ENCODE measurements around the gene BPIFB3. TPM values are rescaled to one million over a fixed set of nuclear protein-coding genes. Genes with fewer than 3 reads are reported as not detected.

BPIFB3 gene
- total RNA-seq, 1 experiment from 2014 or later = not detected

- Histone ChIP-seq H4K20me1 (ENCODE audit: insufficient read depth, low read depth, low read length) (no peaks in the 10 kb centered on the region), H3K79me2 (ENCODE audit: low read length) (no peaks in the 10 kb centered on the region), H3K36me3 (ENCODE audit: insufficient read depth, low read length) (no peaks in the 10 kb centered on the region), H3K9me3 (ENCODE audit: low read length) (no peaks in the 10 kb centered on the region), H3K27ac (ENCODE audit: low read length) (no peak overlapping the region), H3K27me3 (ENCODE audit: low read length) (no peaks in the 10 kb centered on the region), H3K4me3 (ENCODE audit: low read length) (no peak overlapping the region), H3K9ac (ENCODE audit: low read length) (no peak overlapping the region), H3K4me1 (ENCODE audit: low read length) (no peaks in the 10 kb centered on the region), H2AFZ (ENCODE audit: low read length) (no peak overlapping the region), H3K4me2 (ENCODE audit: low read depth, low read length, poor library complexity, severe bottlenecking) (no peak overlapping the region), H3K9me2 (replicated peaks; ENCODE audit: insufficient read depth, low read length) (no peaks in the 10 kb centered on the region)
- DNase-seq = no peak
These were observed 28.3 kb upstream of the BPIFB3 start for GRCh38 chr20:33025318-33025876.

DNA sequence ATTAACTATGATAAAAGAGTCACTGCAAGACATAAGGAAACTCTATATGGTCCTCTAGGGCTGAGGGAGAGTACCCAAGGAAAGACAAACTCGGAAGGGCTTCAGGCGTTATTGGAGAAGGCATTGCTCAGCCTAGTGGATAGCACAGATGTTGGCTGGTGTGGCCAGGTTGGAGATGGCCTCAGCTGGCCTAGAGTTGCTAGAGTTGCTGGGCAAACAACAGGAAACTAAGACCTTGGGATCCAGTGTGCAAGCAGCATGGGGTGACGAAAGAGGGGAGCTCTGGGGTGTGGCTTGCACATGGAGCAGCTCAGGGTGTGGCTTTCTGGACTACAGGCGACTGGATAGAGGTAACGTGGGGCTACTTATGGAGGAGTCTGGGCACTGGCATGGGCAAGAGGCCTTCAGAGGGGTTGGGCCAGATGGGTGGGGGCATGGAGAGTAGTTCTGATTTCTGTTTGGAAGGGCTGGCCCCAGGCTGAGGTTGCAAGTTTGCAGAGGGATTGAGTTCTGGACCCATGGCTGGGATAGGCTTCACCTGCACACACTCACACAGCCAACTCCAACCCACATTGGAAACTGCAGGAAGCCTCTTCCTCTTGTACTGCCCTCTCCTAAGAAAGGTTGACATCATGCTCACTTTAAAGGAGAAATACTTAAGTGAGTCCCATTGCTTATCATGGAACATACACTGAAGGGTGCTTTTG is 27.5 kb upstream of the BPIFB3 start:
- no peak for DNase-seq
- Histone ChIP-seq H3K4me3 (ENCODE audit: low read length) (no peak overlapping the region), H4K20me1 (ENCODE audit: insufficient read depth, low read depth, low read length) (no peaks in the 10 kb centered on the region), H3K79me2 (ENCODE audit: low read length) (no peaks in the 10 kb centered on the region), H3K27me3 (ENCODE audit: low read length) (no peaks in the 10 kb centered on the region), H3K4me2 (ENCODE audit: low read depth, low read length, poor library complexity, severe bottlenecking) (no peak overlapping the region), H3K27ac (ENCODE audit: low read length) (no peak overlapping the region), H2AFZ (ENCODE audit: low read length) (no peak overlapping the region), H3K36me3 (ENCODE audit: insufficient read depth, low read length) (no peaks in the 10 kb centered on the region), H3K9me2 (replicated peaks; ENCODE audit: insufficient read depth, low read length) (no peaks in the 10 kb centered on the region), H3K9me3 (ENCODE audit: low read length) (no peaks in the 10 kb centered on the region), H3K4me1 (ENCODE audit: low read length) (no peaks in the 10 kb centered on the region), H3K9ac (ENCODE audit: low read length) (no peak overlapping the region)

DNA sequence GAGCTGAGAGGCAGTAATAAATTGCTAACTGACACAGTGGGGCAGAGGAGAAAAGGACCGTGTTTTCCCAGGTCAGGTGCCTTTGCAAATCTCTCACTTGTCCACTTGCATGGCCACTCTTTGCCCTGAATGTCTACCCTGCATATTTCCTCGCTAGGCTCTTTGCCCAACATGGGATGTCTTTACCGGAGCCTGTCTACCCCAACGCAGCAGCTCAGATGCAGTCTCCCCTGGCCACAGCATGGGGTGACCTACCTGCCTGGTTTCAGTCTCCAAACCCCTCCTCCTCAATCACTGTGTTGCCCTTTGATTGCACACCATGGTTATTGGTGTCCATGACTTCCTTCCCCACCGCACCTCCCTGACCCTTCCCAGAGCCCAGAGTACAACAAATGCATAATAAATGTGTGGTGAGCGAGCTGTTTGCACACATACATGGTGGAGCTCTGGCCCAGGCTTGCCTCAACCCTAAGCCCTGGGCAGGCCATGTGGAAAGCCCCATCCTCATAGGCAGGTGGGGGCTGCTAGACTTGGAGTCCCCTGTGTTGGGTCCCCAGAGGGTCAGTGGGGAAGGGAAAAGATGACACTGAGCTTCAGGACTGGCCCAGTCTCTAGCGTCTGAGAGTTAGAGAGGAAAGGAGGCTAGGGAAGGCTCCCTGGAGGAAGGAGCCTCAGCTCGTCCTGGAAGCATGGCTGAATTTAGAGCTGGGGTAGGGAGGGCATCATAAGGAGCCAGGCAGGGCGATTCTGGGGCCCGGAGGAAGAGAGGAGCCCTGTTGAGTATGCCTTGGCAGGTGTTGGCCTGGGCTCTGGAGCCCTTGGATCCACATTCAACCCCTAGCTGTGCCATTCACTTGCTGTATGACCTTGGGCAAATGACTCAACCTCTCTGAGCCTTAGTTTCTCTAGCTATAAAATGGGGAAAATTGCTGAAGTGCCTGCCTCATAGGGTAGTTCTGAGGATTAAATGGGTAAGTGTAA is 26.6 kb upstream of the BPIFB3 start:
- no peaks in the 10 kb centered on the region for H3K9me3 ChIP-seq (ENCODE audit: low read length)
- no peak overlapping the region for H2AFZ ChIP-seq (ENCODE audit: low read length)
- no peaks in the 10 kb centered on the region for H3K27me3 ChIP-seq (ENCODE audit: low read length)
- no peaks in the 10 kb centered on the region for H4K20me1 ChIP-seq (ENCODE audit: insufficient read depth, low read depth, low read length)
- H3K9ac ChIP-seq (ENCODE audit: low read length) = no peak overlapping the region
- no peaks in the 10 kb centered on the region for H3K4me1 ChIP-seq (ENCODE audit: low read length)
- H3K27ac ChIP-seq (ENCODE audit: low read length) = no peak overlapping the region
- no peaks in the 10 kb centered on the region for H3K79me2 ChIP-seq (ENCODE audit: low read length)
- no peak overlapping the region for H3K4me3 ChIP-seq (ENCODE audit: low read length)
- no peaks in the 10 kb centered on the region for H3K9me2 ChIP-seq (replicated peaks; ENCODE audit: insufficient read depth, low read length)
- H3K4me2 ChIP-seq (ENCODE audit: low read depth, low read length, poor library complexity, severe bottlenecking) = no peak overlapping the region
- DNase-seq = no peak
- no peaks in the 10 kb centered on the region for H3K36me3 ChIP-seq (ENCODE audit: insufficient read depth, low read length)

DNA sequence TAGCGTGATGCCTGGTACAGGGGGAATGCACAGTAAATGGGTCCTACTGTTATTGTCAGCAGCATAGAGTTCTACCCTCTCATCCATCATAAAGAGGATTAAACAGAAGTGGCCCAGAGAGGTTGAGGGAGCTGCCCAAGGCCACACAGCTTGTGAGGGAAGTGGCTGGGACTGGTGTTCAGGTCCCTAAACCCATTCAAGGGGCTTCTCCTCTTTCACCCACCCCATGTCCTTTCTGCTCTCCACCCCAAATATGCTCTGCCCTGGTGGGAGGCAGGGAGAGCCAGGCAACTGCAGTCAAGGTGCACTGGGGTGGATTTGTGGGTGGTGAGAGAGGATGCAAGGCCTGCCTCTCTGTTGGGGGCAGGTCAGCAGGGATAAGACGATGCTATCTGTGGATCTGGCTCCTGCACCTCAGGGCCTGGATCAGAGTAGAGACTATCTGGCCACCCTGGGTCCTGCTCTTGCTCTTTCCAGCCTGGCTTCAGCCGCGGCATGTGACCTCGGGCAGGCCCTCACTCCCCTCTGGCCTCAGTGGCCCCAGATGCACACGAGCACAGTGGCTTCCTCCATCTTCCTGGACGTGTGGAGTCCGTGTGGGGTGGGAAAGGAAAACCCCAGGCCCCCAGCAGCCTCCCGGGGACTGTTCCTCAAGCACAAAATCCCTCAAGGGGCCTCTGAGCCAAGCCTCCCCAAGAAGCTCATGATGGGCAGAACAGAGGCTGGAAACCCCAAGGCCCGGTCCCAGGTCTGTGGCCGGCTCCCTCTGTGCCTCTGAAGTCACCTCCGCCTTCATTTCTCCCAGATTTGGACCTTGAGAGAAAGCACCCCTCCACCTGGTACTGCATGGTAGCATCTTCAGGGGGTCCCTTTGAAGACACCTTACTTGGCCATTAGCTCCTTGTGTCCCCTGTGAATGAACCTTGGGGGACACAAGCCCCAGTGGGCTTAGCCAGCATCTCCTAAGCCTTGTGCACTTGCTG is 25.6 kb upstream of the BPIFB3 start:
- Histone ChIP-seq H4K20me1 (ENCODE audit: insufficient read depth, low read depth, low read length) (no peaks in the 10 kb centered on the region), H3K36me3 (ENCODE audit: insufficient read depth, low read length) (no peaks in the 10 kb centered on the region), H3K9me3 (ENCODE audit: low read length) (no peaks in the 10 kb centered on the region), H3K9ac (ENCODE audit: low read length) (no peak overlapping the region), H3K4me3 (ENCODE audit: low read length) (no peak overlapping the region), H3K79me2 (ENCODE audit: low read length) (no peaks in the 10 kb centered on the region), H3K4me1 (ENCODE audit: low read length) (no peaks in the 10 kb centered on the region), H3K4me2 (ENCODE audit: low read depth, low read length, poor library complexity, severe bottlenecking) (no peak overlapping the region), H3K27ac (ENCODE audit: low read length) (no peak overlapping the region), H3K9me2 (replicated peaks; ENCODE audit: insufficient read depth, low read length) (no peaks in the 10 kb centered on the region), H2AFZ (ENCODE audit: low read length) (no peak overlapping the region), H3K27me3 (ENCODE audit: low read length) (no peaks in the 10 kb centered on the region)
- no peak for DNase-seq

DNA sequence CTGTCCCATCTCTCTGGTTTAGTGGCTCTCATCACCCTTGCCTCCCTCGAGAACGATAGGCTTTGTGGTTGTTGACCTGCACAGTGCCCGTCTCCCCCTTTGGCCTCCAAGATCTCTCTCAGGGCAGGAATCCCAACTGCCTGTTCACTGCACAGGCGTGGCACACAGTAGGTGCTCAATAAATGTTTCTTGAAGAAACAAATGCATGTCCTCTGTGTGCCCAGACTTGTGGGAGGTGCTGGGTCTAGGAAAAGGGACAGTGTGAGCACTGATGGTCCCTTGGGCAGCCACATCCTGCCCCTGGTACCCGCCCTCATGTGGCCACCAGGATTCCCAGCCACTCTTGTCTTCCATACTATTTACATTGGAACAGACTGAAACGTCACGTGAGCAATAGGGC is 24.8 kb upstream of the BPIFB3 start:
- no peak overlapping the region for H3K27ac ChIP-seq (ENCODE audit: low read length)
- no peaks in the 10 kb centered on the region for H3K27me3 ChIP-seq (ENCODE audit: low read length)
- no peak overlapping the region for H3K4me3 ChIP-seq (ENCODE audit: low read length)
- H3K4me2 ChIP-seq (ENCODE audit: low read depth, low read length, poor library complexity, severe bottlenecking) = no peak overlapping the region
- no peaks in the 10 kb centered on the region for H3K9me3 ChIP-seq (ENCODE audit: low read length)
- H3K4me1 ChIP-seq (ENCODE audit: low read length) = no peaks in the 10 kb centered on the region
- H3K9ac ChIP-seq (ENCODE audit: low read length) = no peak overlapping the region
- H4K20me1 ChIP-seq (ENCODE audit: insufficient read depth, low read depth, low read length) = no peaks in the 10 kb centered on the region
- DNase-seq = no peak
- no peak overlapping the region for H2AFZ ChIP-seq (ENCODE audit: low read length)
- no peaks in the 10 kb centered on the region for H3K9me2 ChIP-seq (replicated peaks; ENCODE audit: insufficient read depth, low read length)
- H3K36me3 ChIP-seq (ENCODE audit: insufficient read depth, low read length) = no peaks in the 10 kb centered on the region
- no peaks in the 10 kb centered on the region for H3K79me2 ChIP-seq (ENCODE audit: low read length)

DNA sequence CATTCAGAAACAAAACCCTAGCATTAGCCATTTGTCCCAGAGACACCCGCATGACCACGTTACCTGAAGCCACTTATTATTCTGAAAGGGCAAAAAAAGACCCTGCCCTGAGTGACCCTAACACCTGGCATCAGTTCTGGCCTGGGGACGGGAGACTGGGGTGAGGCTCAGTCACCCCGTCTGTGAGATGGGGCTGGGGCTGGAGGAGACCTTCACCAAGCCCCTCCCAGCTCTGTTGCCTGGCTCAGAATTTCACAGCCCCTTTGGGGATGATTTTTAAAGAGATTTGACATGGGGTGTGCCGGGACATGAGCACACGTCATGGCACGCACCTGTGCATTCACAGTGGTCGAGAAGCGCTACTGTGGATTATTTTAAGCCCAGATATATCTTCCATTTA is 23.6 kb upstream of the BPIFB3 start:
- Histone ChIP-seq H3K4me1 (ENCODE audit: low read length) (no peaks in the 10 kb centered on the region), H3K9me3 (ENCODE audit: low read length) (no peaks in the 10 kb centered on the region), H4K20me1 (ENCODE audit: insufficient read depth, low read depth, low read length) (no peaks in the 10 kb centered on the region)

DNA sequence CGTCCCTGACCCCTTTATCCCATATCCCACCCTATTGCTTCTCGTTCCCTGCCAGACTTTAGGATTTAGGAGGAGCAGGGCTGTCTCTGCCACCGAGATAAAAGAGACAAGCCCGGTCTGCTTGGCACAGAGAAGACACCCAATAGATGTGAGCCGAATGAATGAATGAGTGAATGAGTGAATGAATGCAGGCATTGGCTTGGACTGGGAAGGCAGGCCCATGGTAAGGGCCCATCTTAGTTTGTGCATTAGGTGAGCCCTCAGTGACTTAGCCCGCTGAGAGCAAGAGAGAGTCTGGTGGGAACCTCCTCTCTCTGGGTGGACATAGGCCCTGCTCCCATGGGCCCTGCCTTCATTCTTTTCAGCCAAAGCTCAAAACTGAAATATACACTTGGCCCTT is 23.1 kb upstream of the BPIFB3 start:
- Histone ChIP-seq H3K4me1 (ENCODE audit: low read length) (no peaks in the 10 kb centered on the region), H3K9me2 (replicated peaks; ENCODE audit: insufficient read depth, low read length) (no peaks in the 10 kb centered on the region), H2AFZ (ENCODE audit: low read length) (no peak overlapping the region), H3K4me2 (ENCODE audit: low read depth, low read length, poor library complexity, severe bottlenecking) (no peak overlapping the region), H3K79me2 (ENCODE audit: low read length) (no peaks in the 10 kb centered on the region), H3K9ac (ENCODE audit: low read length) (no peak overlapping the region), H3K27ac (ENCODE audit: low read length) (no peak overlapping the region), H3K36me3 (ENCODE audit: insufficient read depth, low read length) (no peaks in the 10 kb centered on the region), H3K27me3 (ENCODE audit: low read length) (no peaks in the 10 kb centered on the region), H3K4me3 (ENCODE audit: low read length) (no peak overlapping the region), H4K20me1 (ENCODE audit: insufficient read depth, low read depth, low read length) (no peaks in the 10 kb centered on the region), H3K9me3 (ENCODE audit: low read length) (no peaks in the 10 kb centered on the region)
- DNase-seq = no peak

More for the DNA sequence above, 23.6 kb upstream of the BPIFB3 start:
- H2AFZ ChIP-seq (ENCODE audit: low read length) = no peak overlapping the region
- no peak overlapping the region for H3K9ac ChIP-seq (ENCODE audit: low read length)
- DNase-seq = no peak
- no peaks in the 10 kb centered on the region for H3K27me3 ChIP-seq (ENCODE audit: low read length)
- H3K36me3 ChIP-seq (ENCODE audit: insufficient read depth, low read length) = no peaks in the 10 kb centered on the region
- H3K27ac ChIP-seq (ENCODE audit: low read length) = no peak overlapping the region
- H3K79me2 ChIP-seq (ENCODE audit: low read length) = no peaks in the 10 kb centered on the region
- H3K4me3 ChIP-seq (ENCODE audit: low read length) = no peak overlapping the region
- H3K4me2 ChIP-seq (ENCODE audit: low read depth, low read length, poor library complexity, severe bottlenecking) = no peak overlapping the region
- no peaks in the 10 kb centered on the region for H3K9me2 ChIP-seq (replicated peaks; ENCODE audit: insufficient read depth, low read length)

Measured in Karpas-422 (cell line).